Measurements from ENCODE around the gene COX6A1. TPM values are rescaled to one million over a fixed set of nuclear protein-coding genes. Genes with fewer than 3 reads are reported as not detected.

Gene COX6A1
- total and polyA plus RNA-seq, 2 of the 13 experiments (the other 11 are each of a cell fraction or from before 2014, with no cell fraction given), result 542 to 673 TPM

GRCh38 chr12:120479458-120479857 is 41.5 kb downstream of the COX6A1 start:
- FAIRE-seq (no peak), DNase-seq (ENCODE audit: low spot score) (no peak), ATAC-seq (no peak)
- 96% methylated on average over 1 of the region's 1 CpG for WGBS (ENCODE audit: low lambda C conversion rate)
- in situ Hi-C loops (cut with HindIII; ENCODE audit: extremely low pct_ligation_motif_present, low pct_unique_long_range_greater_than_20kb) (no loop called here), intact Hi-C loops (cut with micrococcal nuclease; ENCODE audit: unreplicated experiment) (no loop called here)
- TF ChIP-seq ZNF143 (CRISPR knock-in tag; IDR thresholded peaks at IDR 0.05) (no peak), DBP (CRISPR knock-in tag; IDR thresholded peaks at IDR 0.05; ENCODE audit: not compliant biosample characterization) (no peak), TCF12 (IDR thresholded peaks at IDR 0.05) (no peak), TCF12 (CRISPR knock-in tag; IDR thresholded peaks at IDR 0.05) (no peak), ZBTB7A (CRISPR knock-in tag; IDR thresholded peaks at IDR 0.05) (no peak), NFYC (CRISPR knock-in tag; IDR thresholded peaks at IDR 0.05) (no peak)
- H3K4me3 ChIP-seq (replicated peaks in 1 of 3; ENCODE audit: insufficient read depth in 1 of 3, low read depth in 2 of 3, low read length in 3 of 3), result no peak overlapping the region
- no peaks in the 10 kb centered on the region for H3K27me3 ChIP-seq (ENCODE audit: control insufficient read depth in 1 of 2, insufficient read depth in 2 of 2, low read length in 2 of 2)
- no peak overlapping the region for H3K27ac ChIP-seq (ENCODE audit: extremely low read length, insufficient read depth, low read length)
- no peaks in the 10 kb centered on the region for H3K79me2 ChIP-seq (ENCODE audit: insufficient read depth, low read length)
- no peaks in the 10 kb centered on the region for H3K36me3 ChIP-seq (replicated peaks in 1 of 2; ENCODE audit: control insufficient read depth in 1 of 2, insufficient read depth in 2 of 2, low read length in 2 of 2)
- POLR2A ChIA-PET, result interaction anchor here (1.4 kb wide), 1 partner anchor 17 kb away, joined by 3 read pairs; no protein-coding TSS in a partner anchor
- no peak overlapping the region for H3K9ac ChIP-seq (ENCODE audit: insufficient read depth, low read depth, low read length)
- no TSS peak for BruUV-seq (replicated peaks)
- CTCF ChIA-PET (ENCODE audit: low intra/inter-chr PET ratio, low total read pairs), result no interaction called here
- H4K20me1 ChIP-seq (ENCODE audit: insufficient read depth, low read length), result no peaks in the 10 kb centered on the region
- H3K4me2 ChIP-seq (ENCODE audit: low read depth, low read length), result no peak overlapping the region
- no peak overlapping the region for H2AFZ ChIP-seq (ENCODE audit: low read length)
- H3K9me3 ChIP-seq (ENCODE audit: low read length), result no peaks in the 10 kb centered on the region
- 0 out of 2 replicates have a peak, but pooled peaks cover 3% of the 10 kb centered on the region for H3K4me1 ChIP-seq (ENCODE audit: insufficient read depth, low read length)

- Histone ChIP-seq H3K4me3 (replicated peaks in 1 of 3; ENCODE audit: insufficient read depth in 1 of 3, low read depth in 2 of 3, low read length in 3 of 3) (no peak overlapping the region), H3K4me1 (ENCODE audit: insufficient read depth, low read length) (no peaks in the 10 kb centered on the region), H4K20me1 (ENCODE audit: insufficient read depth, low read length) (no peaks in the 10 kb centered on the region), H2AFZ (ENCODE audit: low read length) (no peak overlapping the region), H3K27me3 (ENCODE audit: control insufficient read depth in 1 of 2, insufficient read depth in 2 of 2, low read length in 2 of 2) (no peaks in the 10 kb centered on the region), H3K4me2 (ENCODE audit: low read depth, low read length) (no peak overlapping the region), H3K9ac (ENCODE audit: insufficient read depth, low read depth, low read length) (no peak overlapping the region), H3K27ac (ENCODE audit: extremely low read length, insufficient read depth, low read length) (no peak overlapping the region), H3K9me3 (ENCODE audit: low read length) (no peaks in the 10 kb centered on the region), H3K36me3 (replicated peaks in 1 of 2; ENCODE audit: control insufficient read depth in 1 of 2, insufficient read depth in 2 of 2, low read length in 2 of 2) (no peaks in the 10 kb centered on the region), H3K79me2 (ENCODE audit: insufficient read depth, low read length) (no peaks in the 10 kb centered on the region)
- WGBS (ENCODE audit: low lambda C conversion rate), result 54% methylated on average over 1 of the region's 1 CpG
- in situ Hi-C loops (cut with HindIII; ENCODE audit: extremely low pct_ligation_motif_present, low pct_unique_long_range_greater_than_20kb), result no loop called here
- ATAC-seq (no peak), DNase-seq (ENCODE audit: low spot score) (no peak), FAIRE-seq (no peak)
- POLR2A ChIA-PET, result interaction anchor here (1.4 kb wide), 1 partner anchor 17 kb away, joined by 3 read pairs; no protein-coding TSS in a partner anchor
- BruUV-seq (replicated peaks), result no TSS peak
- CTCF ChIA-PET (ENCODE audit: low intra/inter-chr PET ratio, low total read pairs), result no interaction called here
- intact Hi-C loops (cut with micrococcal nuclease; ENCODE audit: unreplicated experiment), result no loop called here
- TF ChIP-seq GATA4 (IDR thresholded peaks at IDR 0.05; ENCODE audit: borderline replicate concordance, low read depth) (no peak), THAP8 (CRISPR knock-in tag; IDR thresholded peaks at IDR 0.05; ENCODE audit: borderline replicate concordance) (no peak), AHR (CRISPR knock-in tag; IDR thresholded peaks at IDR 0.05) (no peak), SETDB1 (CRISPR knock-in tag; IDR thresholded peaks at IDR 0.05; ENCODE audit: borderline replicate concordance) (no peak), KDM4B (CRISPR knock-in tag; IDR thresholded peaks at IDR 0.05) (no peak), GATAD1 (CRISPR knock-in tag; IDR thresholded peaks at IDR 0.05) (no peak), MEIS1 (CRISPR knock-in tag; IDR thresholded peaks at IDR 0.05; ENCODE audit: borderline replicate concordance) (no peak), FOXK1 (CRISPR knock-in tag; IDR thresholded peaks at IDR 0.05; ENCODE audit: borderline replicate concordance, low read depth) (no peak), AGO1 (IDR thresholded peaks at IDR 0.05; ENCODE audit: low read depth, low read length, poor library complexity, severe bottlenecking) (no peak), ZNF446 (CRISPR knock-in tag; IDR thresholded peaks at IDR 0.05) (no peak), TRIM24 (CRISPR knock-in tag; IDR thresholded peaks at IDR 0.05) (no peak), HOXD1 (CRISPR knock-in tag; IDR thresholded peaks at IDR 0.05) (no peak), CHD2 (IDR thresholded peaks at IDR 0.05; ENCODE audit: low read depth, low read length) (no peak), HNF4A (CRISPR knock-in tag; IDR thresholded peaks at IDR 0.05) (no peak), ZNF615 (CRISPR knock-in tag; IDR thresholded peaks at IDR 0.05; ENCODE audit: borderline replicate concordance) (no peak)
Observed at GRCh38 chr12:120480211-120480610, 42.3 kb downstream of the COX6A1 start.

All from HepG2 (cell line).